Type B pancreatic cell (in vitro differentiated cells): ENCODE results near the gene F12. TPM values are rescaled to one million over a fixed set of nuclear protein-coding genes. Genes with fewer than 3 reads are reported as not detected.
A peak's percentile ranks its signal among the peaks of the same experiment; 100 is the strongest.

Experiments
- DNase-seq: peaks from one replicate; pipeline ENCODE4 v3.0.0; 2021; ENCODE audit warnings: mixed read lengths; ENCODE audit not compliant: unreplicated experiment; ENCODE audit errors: extremely low spot score
- H3K27ac Mint-ChIP-seq: 2 replicates; pipeline ENCODE4 v1.8.0; 2021; ENCODE audit warnings: mild to moderate bottlenecking, mixed read lengths
- H3K27me3 Mint-ChIP-seq: 2 replicates; pipeline ENCODE4 v1.8.0; 2021; ENCODE audit warnings: mixed read lengths
- H3K36me3 Mint-ChIP-seq: 2 replicates; pipeline ENCODE4 v1.8.0; 2021; ENCODE audit warnings: mixed read lengths
- H3K4me1 Mint-ChIP-seq: one replicate; pipeline ENCODE4 v1.8.0; 2021; ENCODE audit warnings: mixed read lengths; ENCODE audit not compliant: unreplicated experiment
- H3K4me3 Mint-ChIP-seq: 2 replicates; pipeline ENCODE4 v1.8.0; 2021; ENCODE audit warnings: mild to moderate bottlenecking, mixed read lengths
- H3K9me3 Mint-ChIP-seq: 2 replicates; pipeline ENCODE4 v1.8.0; 2021; ENCODE audit warnings: mixed read lengths
- total RNA-seq: library from RNA; stranded (reverse); gene quantifications from 2 replicates; pipeline ENCODE4 v1.2.1, GENCODE V29; 2021; ENCODE audit warnings: low replicate concordance
- TF ChIP-seq, protein P1 (sequence below): fragments of 200-600 bp; sonication (generic); conservative IDR thresholded peaks from 2 replicates; pipeline ENCODE4 v1.5.0; 2021; ENCODE audit warnings: antibody characterized with exemption, mild to moderate bottlenecking

F12 gene
- total RNA-seq, 1 donor from 2014 or later: 3.2 TPM

DNA sequence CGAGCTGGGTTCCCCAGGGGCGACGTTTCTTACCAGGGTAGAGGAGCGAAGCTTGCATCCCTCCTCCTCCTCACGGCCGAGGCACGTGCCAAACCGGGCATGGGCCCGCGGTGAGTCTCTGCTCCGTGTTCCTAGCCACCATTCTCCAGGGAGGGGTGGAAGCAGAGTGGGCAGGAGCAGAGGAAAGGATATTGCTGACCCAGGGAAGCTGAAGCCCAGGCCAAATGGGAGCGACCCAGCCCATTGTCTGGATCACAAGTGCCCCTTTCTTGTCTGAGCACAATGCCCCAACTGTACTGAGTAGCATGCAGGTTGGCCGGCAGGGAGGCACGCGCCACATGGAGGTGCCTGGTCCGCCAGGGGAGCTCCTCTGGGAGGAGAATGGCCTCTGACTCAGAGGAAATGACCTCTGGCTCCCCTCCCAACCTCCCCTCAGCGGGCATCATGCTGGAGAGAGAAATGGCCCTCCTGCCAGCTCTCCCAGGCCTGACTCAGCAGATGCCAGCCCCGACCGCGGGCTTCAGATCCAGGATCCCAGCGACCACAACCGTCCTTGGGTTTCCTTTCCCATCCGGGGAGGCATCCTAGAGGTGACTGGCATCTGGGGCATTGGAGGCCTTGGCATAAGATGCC, 38.4 kb upstream of the F12 start:
- Mint-ChIP-seq H3K27me3 (peaks cover 30% of the 10 kb centered on the region), H3K4me1 (peaks cover 28% of the 10 kb centered on the region), H3K27ac (peak overlapping the region; percentile 64)

DNA sequence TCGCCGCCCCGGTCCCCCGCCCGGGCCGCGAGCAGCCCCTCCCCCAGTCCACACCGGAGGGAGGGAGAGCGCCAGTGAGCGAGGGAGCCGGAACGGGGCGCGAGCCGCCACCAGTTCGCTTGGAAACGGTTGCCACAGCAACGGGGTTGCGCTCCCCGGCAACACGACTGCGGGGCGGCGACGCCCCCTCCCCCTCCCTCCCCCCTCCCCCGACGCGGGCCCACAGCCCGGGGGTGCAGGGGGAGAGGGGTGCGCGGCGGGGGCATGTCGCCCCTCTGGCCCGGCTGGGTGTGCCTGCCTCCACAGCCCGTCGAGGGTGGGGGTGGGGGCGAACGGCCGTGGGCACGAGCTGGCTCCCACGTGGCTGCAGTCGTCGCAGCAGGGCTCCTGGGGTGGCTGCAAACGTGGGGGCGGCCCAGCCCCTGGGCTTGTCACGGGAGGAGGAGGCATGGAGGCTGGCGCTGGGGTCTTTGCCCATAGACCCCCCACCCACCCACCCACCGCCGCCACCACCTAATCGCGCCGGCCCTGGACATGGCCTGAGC, 37.8 kb upstream of the F12 start:
- no peak overlapping the region for H3K27ac Mint-ChIP-seq
- peak overlapping the region; percentile 78 for H3K4me3 Mint-ChIP-seq
- H3K36me3 Mint-ChIP-seq: no peaks in the 10 kb centered on the region
- DNase-seq: no peak
- H3K27me3 Mint-ChIP-seq: peaks cover 29% of the 10 kb centered on the region
- no peaks in the 10 kb centered on the region for H3K9me3 Mint-ChIP-seq
- TF ChIP-seq, protein P1, sequence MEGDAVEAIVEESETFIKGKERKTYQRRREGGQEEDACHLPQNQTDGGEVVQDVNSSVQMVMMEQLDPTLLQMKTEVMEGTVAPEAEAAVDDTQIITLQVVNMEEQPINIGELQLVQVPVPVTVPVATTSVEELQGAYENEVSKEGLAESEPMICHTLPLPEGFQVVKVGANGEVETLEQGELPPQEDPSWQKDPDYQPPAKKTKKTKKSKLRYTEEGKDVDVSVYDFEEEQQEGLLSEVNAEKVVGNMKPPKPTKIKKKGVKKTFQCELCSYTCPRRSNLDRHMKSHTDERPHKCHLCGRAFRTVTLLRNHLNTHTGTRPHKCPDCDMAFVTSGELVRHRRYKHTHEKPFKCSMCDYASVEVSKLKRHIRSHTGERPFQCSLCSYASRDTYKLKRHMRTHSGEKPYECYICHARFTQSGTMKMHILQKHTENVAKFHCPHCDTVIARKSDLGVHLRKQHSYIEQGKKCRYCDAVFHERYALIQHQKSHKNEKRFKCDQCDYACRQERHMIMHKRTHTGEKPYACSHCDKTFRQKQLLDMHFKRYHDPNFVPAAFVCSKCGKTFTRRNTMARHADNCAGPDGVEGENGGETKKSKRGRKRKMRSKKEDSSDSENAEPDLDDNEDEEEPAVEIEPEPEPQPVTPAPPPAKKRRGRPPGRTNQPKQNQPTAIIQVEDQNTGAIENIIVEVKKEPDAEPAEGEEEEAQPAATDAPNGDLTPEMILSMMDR: no peak
- H3K4me1 Mint-ChIP-seq: peaks cover 27% of the 10 kb centered on the region

More for the DNA sequence above, 38.4 kb upstream of the F12 start:
- H3K9me3 Mint-ChIP-seq: no peaks in the 10 kb centered on the region
- TF ChIP-seq, protein P1: no peak
- H3K36me3 Mint-ChIP-seq: no peaks in the 10 kb centered on the region
- H3K4me3 Mint-ChIP-seq: peak overlapping the region; percentile 78
- DNase-seq: no peak

DNA sequence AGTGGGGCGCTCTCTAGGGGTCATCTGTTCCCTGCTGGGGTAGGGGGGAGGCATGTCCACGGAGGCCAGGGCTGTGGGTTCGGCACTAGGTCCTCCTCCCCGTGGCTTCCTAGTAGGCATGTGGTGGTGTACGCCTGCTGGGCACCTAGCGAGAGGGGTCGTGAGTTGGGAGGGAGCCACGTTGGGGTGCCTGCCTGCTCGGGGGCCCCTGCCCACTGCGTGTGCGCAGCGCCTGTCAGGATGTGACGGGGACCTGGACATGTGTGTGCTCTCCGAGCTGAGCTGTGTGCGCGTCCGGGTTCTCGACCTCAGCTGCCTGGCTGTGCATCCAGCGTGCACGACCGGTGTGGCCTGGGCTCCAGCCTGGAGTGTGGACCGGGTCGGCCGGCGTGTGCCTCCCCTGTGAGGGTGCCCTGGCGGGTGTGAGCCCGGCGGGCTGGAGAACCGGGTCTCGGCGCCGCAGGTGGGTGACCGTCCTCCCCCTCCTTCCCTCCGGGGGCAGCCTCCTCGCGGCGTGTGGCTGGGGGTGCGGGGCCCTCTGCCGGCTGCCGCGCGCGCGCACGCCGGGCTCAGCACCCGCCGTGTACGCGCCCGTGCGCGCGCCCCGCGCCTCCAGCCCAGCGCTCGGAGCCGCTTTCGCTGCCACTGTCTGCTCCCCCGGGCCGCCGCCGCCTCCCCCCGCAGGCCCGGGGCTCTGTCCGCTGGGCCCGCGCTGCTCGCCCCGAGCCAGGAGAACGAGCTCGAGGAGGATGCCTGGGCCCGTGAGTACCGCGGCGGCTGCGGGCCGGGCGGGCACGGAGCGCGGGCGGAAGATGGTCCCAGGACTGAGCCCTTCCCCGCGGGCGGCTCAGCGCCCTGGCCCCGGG, 37.1 kb upstream of the F12 start, which contains the start of gene PRR7:
TSS of gene PRR7 (plus strand) at position 615 of the 866 bp plus-strand sequence. CDS start 8,254 bp downstream, outside the sequence.
- TF ChIP-seq, protein P1: peak; percentile 16
- peaks cover 24% of the 10 kb centered on the region for H3K4me1 Mint-ChIP-seq
- H3K36me3 Mint-ChIP-seq: no peaks in the 10 kb centered on the region
- peak within 1 kb of the TSS; percentile 84 for H3K27ac Mint-ChIP-seq
- peak within 1 kb of the TSS; percentile 83 for H3K4me3 Mint-ChIP-seq
- H3K27me3 Mint-ChIP-seq: peaks cover 27% of the 10 kb centered on the region
- no peak for DNase-seq
- no peaks in the 10 kb centered on the region for H3K9me3 Mint-ChIP-seq

DNA sequence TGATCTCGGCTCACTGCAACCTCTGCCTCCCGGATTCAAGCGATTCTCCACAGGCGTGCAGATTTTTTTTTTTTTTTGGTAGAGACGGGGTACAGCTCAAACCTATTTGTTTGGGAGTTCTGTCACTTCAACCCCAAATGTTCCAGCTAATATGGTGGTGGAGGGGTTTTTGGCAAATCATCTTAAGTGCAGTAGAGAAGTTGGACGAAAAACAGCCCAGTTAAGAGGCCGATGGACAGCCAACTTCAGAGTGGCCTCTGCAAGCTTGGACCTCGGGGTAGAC, 36.5 kb upstream of the F12 start:
- TF ChIP-seq, protein P1: no peak
- Mint-ChIP-seq H3K4me3 (peak overlapping the region; percentile 83), H3K27me3 (peaks cover 27% of the 10 kb centered on the region), H3K9me3 (no peaks in the 10 kb centered on the region), H3K4me1 (peaks cover 24% of the 10 kb centered on the region), H3K27ac (peak overlapping the region; percentile 84), H3K36me3 (no peaks in the 10 kb centered on the region)
- DNase-seq: no peak

DNA sequence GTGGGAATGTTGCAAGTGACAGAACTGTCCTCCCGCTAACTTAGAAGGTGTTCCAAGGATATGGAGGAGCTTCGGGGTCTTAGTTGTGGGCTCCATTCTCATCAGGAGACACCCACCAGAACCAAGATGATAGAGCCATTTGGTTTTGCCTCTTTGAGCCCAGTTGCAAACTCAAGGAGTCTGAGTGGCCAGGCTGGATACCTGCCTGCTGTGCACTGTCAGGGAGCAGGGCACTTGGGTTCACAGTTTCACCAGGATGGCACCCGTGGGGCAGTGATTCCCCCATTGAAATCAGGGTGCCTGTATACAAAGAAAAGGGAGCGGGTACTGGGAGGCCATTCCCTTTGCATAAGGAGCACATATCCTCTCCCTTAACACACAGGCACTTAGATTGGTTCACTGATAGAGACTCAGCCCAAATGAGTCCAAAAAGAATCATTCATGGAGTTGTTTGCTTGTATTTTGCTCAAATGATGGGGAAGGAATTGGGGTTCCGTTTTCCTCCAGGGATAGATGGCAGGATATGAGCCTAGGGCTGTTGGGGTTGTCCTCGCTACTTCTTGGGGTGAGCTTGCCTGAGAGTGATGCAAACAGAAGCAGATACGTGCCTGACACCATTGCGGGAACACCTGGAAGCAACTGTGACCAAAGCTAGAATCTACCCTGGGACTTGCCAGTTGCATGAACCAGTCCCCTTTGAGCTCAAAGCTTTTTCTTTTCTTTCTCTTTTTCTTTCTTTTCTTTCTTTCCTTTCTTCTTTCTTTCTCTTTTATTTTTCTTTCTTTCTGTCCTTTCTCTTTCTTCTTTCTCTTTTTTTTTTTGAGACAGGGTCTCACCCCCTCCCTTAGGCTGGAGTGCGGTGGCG, 35.9 kb upstream of the F12 start:
- DNase-seq: no peak
- Mint-ChIP-seq H3K36me3 (no peaks in the 10 kb centered on the region), H3K27ac (peak overlapping the region; percentile 84), H3K9me3 (no peaks in the 10 kb centered on the region), H3K4me1 (peaks cover 24% of the 10 kb centered on the region), H3K4me3 (peak overlapping the region; percentile 83), H3K27me3 (peaks cover 27% of the 10 kb centered on the region)
- TF ChIP-seq, protein P1: no peak
